COLO668 (cell line): ENCODE data around the gene ZNRF3.
"Not testable (repeated sequence)": the region's sequence is repeated elsewhere in the genome, so short reads cannot be mapped to it uniquely, and the experiment has no call there.

ENCODE experiments used
- DNase-seq: peaks from one replicate; lab custom pipeline; 2025; ENCODE audit not compliant: unreplicated experiment; lab: John Stamatoyannopoulos, UW

ZNRF3 gene

DNA sequence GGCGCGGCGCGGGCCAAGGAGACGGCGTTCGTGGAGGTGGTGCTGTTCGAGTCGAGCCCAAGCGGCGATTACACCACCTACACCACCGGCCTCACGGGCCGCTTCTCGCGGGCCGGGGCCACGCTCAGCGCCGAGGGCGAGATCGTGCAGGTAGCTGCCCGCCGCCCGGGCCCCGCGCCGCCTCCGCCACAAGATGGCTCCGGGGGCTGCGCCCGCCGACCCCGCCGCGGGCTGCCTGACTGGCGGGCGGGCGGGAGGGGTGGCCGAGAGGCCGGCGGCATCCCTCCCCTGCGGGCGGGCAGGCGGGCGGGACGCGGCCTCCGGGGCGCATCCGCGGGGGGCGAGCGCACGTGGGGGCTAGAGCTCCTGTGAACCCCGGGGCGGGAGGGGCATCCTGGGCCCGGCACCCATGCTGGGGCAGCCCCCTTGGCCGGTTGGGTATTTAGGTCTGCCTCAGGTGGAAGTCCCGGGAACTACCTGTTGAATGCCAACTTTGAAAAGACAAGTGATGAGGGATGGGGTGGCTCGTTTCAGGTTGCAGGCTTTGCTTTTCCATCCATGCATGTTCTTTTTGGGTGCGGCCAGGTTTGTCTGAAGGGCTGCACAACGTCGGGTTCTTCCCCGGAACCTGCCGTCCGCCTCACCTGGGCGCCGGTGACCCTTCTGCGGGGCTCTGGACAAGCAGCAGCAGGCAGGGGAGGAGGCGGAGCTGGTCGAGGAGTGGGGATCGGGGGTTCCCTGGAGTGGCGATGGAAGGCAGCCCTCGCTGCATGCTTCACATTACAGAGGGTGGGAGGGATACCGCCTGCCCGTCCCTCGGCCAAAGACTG, 760 bp downstream of the ZNRF3 start:
- DNase-seq: peak; percentile 67

DNA sequence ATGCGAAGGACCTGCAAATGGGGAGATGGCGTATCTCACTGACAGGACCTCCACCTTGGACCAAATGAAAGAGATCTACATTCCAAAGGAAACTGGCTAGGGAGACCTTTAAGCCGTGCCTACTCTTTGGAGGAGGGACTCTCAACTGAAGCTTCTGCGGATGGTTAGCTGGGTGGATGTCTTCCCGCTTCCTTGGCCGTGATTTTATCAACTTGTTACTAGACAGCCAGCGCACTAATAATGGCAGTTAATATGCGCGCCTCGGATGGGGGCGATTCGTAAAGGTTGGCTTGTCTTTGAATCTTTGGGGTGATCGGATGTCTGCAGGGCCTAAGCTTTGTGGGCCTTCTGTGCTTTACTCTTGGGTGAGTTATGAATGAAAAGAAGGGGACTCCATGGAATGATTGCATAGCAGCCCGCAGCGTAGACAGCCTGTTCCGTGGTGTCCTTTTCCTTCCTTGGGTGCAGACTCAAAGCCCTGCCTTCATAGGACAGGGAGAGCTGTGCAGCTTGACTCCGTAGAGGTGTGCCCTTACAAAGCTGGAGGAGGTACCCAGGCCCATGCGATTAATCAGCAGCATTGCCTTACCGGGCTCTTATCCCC, 1.5 kb downstream of the ZNRF3 start:
- DNase-seq: no peak

DNA sequence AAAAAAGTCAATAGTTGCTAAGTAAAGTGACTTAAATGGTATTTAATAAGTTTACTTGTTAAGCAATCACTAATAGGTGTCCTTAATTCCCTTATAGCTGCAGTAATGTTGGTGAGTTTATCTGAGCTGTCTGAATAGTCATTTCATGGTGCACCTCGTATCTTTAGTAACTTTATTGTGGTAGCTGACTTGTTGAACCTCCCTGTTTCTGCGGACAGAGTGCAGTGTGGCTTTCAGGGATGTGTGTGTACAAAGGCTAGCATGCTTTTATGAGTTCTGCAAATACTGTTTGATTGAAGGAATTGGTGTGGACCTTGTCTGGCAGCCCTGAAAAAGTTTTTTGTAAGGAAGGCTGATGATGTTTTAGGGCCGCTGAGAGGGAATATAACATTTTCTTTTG, 2.6 kb downstream of the ZNRF3 start:
- DNase-seq: no peak

DNA sequence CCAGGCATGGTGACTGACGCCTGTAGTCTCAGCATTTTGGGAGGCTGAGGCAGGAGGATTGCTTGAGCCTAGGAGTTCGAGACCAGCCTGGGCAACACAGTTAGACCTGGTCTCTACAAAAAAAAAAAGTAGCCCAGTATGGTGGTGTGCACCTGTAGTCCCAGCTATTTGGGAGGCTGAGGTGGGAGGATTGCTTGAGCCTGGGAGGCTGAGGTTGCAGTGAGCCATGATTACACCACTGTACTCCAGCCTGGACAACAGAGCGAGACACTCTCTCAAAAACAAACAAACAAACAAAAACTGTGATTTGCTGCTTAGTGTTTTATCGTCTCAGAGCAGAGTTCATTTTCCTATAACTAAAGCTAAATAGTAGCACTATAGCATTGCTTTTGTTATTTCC, 3.3 kb downstream of the ZNRF3 start:
- DNase-seq: not testable (repeated sequence)

DNA sequence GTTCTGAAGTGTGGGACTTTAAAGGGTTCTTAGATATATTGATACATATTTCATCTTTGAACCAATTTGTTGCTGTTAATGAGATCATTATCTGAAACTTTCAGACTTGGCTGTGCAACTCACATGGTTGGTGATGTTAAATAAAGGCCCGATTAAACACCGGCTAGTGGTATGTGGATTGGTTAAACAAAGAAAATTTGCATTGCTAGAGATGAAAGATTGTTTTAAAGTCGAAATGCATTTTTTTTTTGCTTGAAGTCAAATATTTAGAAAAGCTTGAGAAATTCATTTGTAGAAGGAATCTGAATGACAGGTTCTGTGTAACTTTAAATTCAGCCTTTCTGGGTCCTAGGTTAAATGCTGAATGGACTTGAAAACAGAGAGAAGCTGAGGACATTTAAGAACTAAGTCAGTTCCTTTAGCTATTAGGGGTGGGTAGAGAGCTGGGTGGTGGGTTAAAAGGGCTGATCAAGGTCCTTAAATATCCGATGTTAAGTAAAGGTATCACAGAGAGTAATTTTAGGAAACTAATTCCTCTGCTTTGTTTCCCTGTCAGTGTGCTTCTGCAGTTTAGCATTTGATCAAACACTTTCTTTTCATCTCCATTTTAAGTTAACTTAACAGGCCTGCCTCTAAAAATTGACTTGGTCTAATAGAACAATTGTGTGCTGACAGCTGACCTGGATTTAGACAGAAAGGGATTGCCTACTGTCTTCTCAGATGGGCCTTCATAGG, 4.5 kb downstream of the ZNRF3 start:
- DNase-seq: no peak

DNA sequence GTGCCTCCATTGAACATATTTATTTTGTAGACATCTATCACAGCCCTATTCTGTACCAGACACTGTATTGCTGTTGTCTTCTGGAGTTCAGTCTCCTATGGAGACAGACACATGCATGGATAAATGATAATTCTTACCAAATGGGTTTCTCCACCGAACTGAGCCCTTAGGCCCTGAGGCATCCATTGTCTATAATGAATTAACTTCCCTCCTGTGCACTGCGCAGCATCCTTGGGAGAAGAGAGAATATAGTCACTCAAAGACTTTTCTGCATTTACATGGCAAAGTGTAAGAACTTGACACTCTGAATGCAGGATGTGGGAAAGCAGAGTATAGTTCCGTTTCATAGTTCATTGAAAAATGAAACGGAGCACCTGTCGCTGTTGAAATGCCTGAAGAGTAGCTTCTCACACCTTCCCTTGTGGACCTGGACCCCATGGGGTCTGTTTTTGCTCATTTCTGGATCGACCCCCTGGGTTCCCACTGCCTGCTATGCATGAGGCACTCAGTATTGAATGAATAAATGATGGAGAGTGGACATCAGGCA, 6.2 kb downstream of the ZNRF3 start:
- no peak for DNase-seq

DNA sequence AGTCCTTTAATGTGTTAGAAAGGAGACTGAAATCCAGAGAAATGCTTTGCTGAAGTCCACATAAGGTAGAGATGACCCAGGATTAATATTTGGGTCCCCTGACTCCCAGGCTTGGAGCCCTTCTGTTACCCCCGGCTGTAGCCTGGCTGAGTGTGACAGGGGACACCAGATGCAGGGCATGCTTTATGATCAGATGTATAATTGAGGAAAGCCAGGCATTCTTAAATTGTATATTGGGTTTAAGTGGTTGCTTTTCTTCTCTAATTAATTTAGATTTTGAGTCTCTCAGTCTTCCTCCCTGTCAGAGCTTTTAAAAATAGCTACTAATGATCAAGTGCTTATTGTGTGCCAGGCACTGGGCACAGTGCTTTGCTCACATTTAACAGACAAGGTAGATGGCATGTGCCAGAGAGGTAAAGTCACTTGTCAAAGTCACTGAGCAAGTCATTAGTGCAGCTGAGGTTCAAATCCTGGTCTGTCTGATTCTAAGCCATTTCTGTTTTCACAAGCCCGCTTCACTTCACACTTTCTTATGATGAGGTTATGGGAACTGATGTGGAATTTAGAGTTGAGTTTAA, 7.9 kb downstream of the ZNRF3 start:
- DNase-seq: no peak

DNA sequence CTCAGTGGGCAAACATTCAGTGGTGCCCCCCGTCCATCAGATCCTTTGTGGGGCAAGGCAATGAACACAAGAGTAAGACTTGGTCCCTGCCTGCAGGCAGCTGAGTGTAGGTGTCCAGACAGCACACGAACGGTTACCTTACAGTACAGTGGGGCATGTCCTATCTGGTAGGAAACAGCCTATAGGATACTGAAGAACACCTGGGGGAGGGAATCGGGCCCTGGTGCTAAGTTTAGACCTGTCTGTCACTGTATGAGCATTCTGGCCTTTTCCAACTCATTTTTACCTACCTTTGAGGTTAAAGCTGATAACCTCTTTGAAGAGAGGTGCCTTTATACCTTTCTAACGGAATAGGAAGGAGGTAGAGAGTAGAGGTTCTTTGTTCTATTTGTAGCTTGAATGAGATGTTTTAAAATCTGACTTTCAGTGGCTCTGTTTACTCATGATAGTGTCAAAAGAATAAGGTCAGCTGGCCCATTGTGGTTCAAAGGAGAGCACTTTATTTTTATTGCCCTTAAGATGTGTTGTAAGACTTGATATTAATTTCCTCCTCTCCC, 8.9 kb downstream of the ZNRF3 start:
- DNase-seq: no peak

DNA sequence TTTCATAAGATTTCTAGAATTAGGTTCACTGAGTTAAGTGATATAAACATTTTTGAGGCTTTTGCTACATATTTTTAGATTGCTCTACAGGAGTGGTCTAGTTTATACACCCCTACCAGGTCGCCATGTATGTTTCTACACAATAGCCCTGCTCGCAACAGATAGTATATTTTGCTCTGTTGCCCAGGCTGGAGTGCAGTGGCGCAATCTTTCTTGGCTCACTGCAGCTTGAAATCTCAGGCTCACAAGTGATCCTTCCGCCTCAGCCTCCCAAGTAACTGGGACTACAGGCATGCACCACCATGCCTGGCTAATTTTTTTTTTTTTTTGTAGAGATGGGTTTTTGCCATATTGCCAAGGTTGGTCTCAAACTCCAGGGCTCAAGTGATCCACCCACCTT, 10.4 kb downstream of the ZNRF3 start:
- no peak for DNase-seq

DNA sequence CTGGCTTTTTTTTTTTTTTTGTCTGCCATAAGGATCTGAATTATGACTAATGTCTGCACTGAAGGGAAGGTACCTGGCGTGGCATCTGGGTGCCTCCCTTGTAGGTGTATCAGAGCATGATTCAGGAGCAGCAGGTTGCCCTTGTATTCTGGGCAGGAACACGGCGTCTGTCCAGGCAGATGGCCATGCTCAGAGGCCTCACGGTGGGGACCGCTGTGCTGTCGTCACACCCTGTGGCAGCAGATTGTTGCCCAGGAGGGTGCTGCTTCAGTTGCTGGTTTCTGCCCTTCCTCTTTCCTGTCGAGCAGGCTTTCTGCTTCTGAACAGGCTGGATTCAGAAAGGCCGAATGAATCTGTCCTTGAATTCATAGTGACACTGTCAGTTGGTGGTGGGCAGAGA, 11.0 kb downstream of the ZNRF3 start:
- DNase-seq: no peak

DNA sequence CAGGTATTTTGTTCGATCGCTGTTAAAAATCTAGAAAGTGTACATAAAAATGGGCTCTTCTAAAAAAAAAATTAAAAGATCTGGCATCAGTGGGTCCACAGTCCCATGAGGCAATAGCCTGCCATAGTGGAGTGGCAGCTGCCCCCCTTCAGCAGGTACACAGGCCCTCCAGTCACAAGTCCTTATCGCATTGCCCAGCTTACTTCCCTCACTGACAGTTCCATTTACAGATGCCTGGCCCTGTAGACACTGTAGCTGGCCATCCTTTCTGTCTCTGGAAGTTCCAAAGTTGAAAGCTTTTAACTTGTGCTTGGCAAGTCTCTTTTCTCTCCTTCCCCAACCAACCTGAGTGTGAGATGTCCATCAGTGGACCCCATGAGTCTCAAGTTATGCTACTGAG, 11.4 kb downstream of the ZNRF3 start:
- DNase-seq: no peak

DNA sequence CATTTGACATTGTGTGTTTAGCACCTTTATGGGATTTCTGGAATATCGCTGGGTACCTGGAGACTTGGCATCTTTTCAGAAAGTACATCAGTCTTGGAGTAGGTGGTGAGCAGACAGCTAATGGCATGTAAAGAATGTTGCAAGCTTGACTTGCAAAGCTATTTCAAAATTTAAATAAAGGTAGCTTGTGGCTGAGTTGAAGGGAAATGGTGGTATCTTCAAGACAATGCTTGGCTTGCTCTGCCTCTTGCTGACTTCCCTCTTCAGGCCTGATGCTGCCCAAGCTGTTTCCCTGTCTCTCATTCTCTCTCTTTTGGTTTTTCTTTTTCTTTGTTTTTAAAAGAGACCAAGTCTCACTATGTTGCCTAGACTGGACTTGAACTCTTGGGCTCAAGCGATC, 13.2 kb downstream of the ZNRF3 start:
- no peak for DNase-seq

DNA sequence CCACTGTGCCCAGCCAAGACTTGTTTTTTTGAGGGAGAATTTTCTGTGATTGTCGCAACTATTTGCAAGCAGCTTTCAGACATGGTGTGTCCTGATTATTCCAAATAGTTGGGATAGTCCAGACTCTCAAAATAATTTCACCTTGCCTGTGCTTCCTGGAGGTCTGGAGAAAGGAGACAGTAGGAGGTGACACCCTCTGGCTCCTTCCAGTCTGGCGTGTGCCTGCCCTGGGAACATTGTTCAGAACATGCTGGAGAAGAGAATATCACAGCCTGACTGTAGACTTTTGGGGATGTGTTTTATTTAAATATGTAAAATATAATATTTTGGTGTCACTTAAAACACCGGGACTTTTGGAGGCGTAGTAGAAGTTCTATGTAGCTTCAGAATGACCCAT, 14.9 kb downstream of the ZNRF3 start:
- no peak for DNase-seq

DNA sequence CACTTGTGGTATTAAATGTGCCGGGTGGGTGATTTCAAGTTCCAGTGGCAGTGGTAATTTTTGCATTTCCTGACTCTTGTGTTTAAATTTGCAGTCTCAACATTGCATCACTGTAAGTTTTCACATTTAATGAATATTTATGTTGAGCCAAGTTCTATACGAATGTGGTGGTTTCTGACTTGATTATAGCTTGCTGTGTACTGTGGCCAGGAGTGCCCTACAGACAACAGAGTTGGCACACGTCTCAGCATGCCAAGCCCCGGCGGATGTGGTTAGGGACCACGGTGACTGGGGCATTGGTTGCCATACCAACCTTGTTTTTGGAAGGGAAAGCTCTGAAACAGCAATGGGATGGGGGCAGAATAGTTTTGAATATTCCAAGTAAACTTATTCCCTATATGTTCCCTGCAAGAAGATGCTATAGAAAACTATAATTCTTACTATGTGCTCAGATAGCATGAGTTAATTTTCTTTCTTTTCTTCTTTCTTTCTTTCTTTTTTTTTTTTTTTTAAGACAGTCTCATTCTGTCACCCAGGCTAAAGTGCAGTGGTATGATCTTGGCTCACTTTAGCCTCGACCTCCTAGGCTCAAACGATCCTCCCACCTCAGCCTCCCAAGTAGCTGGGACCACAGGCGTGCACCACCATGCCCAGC, 16.0 kb downstream of the ZNRF3 start:
- no peak for DNase-seq

DNA sequence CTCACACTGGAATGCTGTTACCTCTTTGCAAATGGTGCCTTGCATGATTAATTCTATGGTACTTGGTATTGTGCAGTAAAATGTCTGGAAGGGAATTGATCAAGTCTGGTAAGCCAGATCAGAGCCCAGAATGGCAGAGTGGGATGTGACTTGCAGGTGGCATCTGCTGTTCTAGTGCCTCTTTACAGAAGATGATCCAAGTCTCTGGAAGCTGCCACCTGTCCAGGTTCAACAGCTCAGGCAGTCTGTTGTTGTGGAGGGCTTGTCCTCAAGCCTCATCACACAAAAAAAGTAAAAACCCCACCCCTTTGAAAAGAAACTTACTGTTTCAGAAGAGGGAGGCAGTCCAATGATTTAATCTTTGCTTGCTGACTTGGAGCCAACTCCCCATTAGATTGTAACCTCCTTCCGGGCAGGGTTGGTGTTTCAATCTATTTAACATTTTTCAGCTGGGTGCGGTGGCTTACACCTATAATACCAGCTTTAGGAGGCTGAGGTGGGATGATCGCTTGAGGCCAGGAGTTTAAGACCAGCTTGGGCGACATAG, 17.1 kb downstream of the ZNRF3 start:
- no peak for DNase-seq

DNA sequence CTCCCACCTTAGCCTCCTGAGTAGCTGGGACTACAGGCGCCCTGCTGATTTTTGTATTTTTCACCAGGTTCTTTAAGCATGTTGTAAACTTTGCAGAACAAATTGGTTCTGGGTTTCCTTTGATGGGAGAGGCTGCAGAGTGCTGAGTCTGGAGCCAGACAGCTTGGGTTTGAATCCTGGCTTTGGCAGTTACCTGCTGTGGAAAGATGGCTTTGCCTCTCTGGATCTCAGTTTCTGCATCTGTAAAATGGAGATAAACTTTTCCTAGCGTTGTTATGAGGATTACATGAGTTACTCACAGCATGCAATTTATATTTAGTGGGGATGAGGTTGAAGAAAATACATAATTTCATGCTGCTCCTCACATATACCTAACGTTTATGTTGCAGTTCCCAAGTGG, 19.1 kb downstream of the ZNRF3 start:
- no peak for DNase-seq

DNA sequence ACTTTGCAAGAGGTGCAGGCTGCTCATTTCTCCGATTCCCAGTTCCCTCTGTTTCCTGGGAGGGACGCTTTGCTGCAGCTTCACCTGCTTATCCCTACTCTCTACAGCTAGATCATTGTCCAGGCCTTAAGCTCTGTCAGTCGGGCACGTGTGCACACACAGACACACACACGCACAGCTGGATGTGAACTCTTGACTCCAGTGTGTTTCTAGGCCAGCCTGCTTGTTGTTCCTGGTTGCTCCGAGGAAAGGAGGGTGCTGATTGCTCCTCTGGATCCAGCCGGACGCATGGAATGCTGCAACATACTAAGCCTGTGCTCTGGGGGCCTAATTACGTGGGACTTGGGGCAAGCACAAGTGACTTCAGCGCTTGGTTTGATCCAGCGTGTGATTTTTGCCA, 19.7 kb downstream of the ZNRF3 start:
- DNase-seq: no peak

DNA sequence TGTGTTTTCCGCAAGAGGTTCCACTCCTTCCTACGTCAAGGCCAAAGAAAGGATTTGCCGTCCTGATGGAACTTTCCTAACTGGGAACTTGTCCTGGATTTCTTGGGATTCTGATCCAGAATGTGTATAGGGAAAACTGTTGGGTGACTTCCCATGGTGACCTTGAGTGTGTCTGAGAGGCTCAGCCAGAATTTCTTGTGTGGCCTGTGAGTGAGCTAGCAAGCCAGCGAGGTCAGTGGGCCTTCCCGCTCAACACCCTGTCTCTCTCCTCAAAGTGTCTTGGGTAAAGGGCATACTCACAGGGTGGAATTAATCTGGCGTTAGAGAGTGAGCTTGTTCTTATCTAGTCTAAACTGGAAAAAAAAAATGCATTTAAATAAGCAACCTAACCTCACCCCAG, 20.4 kb downstream of the ZNRF3 start:
- no peak for DNase-seq

DNA sequence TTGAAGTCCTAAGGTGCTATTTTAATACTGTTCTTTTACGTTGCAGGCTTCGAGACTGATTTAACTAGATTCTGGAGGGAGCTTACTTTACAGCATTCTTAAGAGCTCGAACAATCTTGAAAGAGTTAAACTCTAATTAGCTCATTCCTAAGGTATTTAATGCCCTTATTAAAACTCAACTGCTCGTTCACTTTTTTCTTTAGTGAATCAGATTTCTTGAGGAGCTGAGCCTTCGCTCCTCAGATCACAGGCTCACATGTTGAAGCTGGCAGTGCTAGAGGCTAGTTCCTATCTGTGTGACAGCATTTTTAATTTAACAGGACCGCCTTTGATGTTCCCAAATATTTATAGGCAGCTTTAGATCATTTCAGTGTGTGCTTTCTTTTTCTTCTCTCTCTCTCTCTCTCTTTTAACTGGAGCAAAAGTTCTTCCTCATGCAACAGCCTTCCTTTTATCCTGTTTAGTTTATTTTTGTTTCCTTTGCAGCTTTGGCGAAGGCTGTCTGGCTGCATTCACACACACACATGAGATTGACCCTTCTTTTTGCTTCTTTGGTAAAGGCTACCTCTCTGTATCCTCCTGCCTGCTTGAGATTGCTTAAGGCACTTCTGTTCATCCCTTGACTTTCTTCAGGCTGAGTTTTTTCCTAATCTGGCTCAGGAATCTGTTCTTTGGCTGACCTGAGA, 21.0 kb downstream of the ZNRF3 start:
- DNase-seq: no peak
